GM18870 (cell line): Measurements from ENCODE around the gene PVRIG.
"Not testable (repeated sequence)": the region's sequence is repeated elsewhere in the genome, so short reads cannot be mapped to it uniquely, and the experiment has no call there.

Experiments
- ATAC-seq: cut with Tn5 transposase; IDR thresholded peaks from one replicate; pipeline ENCODE4 v1.9.1; 2021; ENCODE audit warnings: moderate library complexity; ENCODE audit not compliant: unreplicated experiment

Gene PVRIG

GRCh38 chr7:100224891-100225290 lies 5.1 kb downstream of the PVRIG start:
- ATAC-seq, result not testable (repeated sequence)

GRCh38 chr7:100234660-100235317 lies 15.0 kb downstream of the PVRIG start:
- ATAC-seq, result not testable (repeated sequence)

GRCh38 chr7:100239975-100240374 lies 20.2 kb downstream of the PVRIG start:
- ATAC-seq, result not testable (repeated sequence)

GRCh38 chr7:100243385-100243784 lies 23.6 kb downstream of the PVRIG start:
- ATAC-seq, result not testable (repeated sequence)

- ATAC-seq, result not testable (repeated sequence)
These were observed 25.3 kb downstream of the PVRIG start for GRCh38 chr7:100244988-100245605.

GRCh38 chr7:100246121-100246864 lies 26.5 kb downstream of the PVRIG start:
- not testable (repeated sequence) for ATAC-seq

GRCh38 chr7:100246865-100247137 lies 27.1 kb downstream of the PVRIG start:
- ATAC-seq, result not testable (repeated sequence)

GRCh38 chr7:100247152-100247757 lies 27.5 kb downstream of the PVRIG start:
- no peak for ATAC-seq

GRCh38 chr7:100248483-100248882 lies 28.7 kb downstream of the PVRIG start:
- ATAC-seq, result no peak

- ATAC-seq, result no peak
These were observed 37.3 kb downstream of the PVRIG start for GRCh38 chr7:100257017-100257416.

GRCh38 chr7:100259984-100260383 lies 40.2 kb downstream of the PVRIG start:
- ATAC-seq, result not testable (repeated sequence)

GRCh38 chr7:100262896-100263295 lies 43.1 kb downstream of the PVRIG start:
- ATAC-seq, result not testable (repeated sequence)

GRCh38 chr7:100264223-100264622 lies 44.5 kb downstream of the PVRIG start:
- not testable (repeated sequence) for ATAC-seq

GRCh38 chr7:100264669-100265165 lies 45.0 kb downstream of the PVRIG start:
- not testable (repeated sequence) for ATAC-seq

GRCh38 chr7:100265851-100266250 lies 46.1 kb downstream of the PVRIG start:
- not testable (repeated sequence) for ATAC-seq

- no peak for ATAC-seq
These were observed 47.0 kb downstream of the PVRIG start for GRCh38 chr7:100266576-100267354.

GRCh38 chr7:100267648-100268047 lies 47.9 kb downstream of the PVRIG start:
- ATAC-seq, result no peak

GRCh38 chr7:100268882-100269281 lies 49.1 kb downstream of the PVRIG start:
- not testable (repeated sequence) for ATAC-seq

GRCh38 chr7:100269306-100270045 lies 49.7 kb downstream of the PVRIG start:
- not testable (repeated sequence) for ATAC-seq
